Fibroblast of skin of abdomen (primary cell): ENCODE results near the gene BCAR1.
"Not testable (repeated sequence)": the region's sequence is repeated elsewhere in the genome, so short reads cannot be mapped to it uniquely, and the experiment has no call there.

Source experiments
- DNase-seq: peaks from one replicate; pipeline ENCODE4 v3.0.0-alpha.2; 2013

BCAR1 gene

DNA sequence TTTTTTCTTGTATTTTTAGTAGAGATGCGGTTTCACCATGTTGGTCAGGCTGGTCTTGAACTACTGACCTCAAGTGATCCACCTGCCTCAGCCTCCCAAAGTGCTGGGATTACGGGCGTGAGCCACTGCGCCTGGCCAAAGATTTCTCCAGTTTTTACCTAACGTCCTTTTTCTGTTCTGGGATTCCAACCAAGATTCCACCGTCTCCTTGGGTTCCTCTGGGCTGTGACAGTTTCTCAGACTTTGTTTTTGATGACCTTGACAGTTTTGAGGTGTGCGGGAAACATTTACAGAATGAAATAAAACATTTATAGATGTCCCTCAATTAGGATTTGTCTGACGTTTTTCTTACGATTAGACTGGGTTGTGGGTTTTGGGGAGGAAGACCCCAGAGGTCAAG lies 17.9 kb upstream of the BCAR1 start:
- not testable (repeated sequence) for DNase-seq

DNA sequence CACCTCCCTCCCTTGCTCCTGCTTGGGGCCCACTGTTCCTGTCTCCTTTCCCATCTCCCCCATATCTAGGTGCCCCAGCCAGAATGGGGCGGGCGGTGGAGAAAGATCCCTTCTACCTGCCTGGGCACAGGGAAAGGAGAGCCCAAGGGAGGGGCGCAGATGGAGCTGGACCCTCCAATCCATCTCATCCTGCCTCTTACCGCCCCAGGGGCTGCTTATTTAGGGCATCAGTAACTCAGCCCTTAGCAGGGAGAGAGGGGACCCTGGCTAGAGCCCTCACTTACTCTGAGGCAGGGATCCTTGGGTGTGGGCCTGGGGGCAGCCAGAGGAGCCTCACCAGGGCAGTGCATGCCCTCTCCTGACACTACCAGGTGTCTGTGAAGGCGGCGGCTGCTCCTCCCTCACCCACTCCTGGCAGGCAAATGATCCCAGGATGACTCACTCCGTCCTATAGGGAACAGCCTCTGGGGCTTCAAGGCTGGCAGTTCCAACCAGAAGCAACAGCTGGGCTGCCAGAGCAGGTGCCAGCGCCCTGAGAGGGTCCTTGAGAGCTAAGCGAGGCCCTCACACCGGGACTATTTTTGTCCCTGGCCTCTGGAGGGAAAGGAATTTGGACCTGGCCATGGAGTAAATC lies 16.3 kb upstream of the BCAR1 start:
- DNase-seq, result no peak

DNA sequence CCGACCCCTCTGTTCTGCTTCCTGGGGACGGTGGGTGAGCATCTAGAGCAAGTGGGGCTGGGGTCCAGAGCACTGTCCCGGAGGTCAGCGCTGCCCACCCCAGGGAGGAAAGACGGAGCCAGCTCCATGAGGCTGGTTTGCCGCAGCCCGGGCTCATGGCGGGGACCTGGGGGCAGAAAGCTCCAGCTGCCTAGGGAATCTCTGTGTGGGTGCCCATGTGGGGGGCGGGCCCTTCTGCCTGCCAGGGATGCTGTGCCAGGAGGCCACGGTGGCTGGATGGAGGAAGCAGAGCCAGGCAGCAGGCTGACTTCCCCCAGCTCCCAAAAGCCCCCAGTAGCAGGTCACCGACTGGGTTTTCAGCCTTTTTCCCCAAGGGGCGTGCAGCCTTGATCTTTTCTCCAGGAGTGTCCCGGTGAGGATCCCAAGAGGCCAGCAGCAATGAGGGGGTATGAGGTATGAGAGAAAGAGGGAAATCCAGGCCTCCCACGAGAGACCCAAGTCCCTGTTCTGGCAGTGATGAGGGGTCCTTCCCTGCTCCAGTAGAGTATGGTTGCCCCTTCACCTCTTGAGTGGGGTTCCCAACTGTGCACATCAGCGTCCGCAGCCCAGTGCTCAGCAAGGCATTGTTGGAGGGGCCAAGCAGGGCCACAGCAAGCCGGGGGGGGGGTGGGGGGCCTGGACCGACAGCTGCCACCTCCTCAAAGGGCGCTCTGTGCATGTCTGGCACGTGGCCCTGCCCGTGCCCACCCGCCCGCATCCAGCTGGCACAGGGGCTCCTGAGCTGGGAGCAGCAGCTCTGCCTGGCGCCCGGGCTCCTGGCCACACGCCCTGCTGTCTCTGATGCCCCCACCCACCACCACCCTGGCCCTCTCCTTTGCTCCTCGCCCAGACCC lies 15.6 kb upstream of the BCAR1 start:
- no peak for DNase-seq

DNA sequence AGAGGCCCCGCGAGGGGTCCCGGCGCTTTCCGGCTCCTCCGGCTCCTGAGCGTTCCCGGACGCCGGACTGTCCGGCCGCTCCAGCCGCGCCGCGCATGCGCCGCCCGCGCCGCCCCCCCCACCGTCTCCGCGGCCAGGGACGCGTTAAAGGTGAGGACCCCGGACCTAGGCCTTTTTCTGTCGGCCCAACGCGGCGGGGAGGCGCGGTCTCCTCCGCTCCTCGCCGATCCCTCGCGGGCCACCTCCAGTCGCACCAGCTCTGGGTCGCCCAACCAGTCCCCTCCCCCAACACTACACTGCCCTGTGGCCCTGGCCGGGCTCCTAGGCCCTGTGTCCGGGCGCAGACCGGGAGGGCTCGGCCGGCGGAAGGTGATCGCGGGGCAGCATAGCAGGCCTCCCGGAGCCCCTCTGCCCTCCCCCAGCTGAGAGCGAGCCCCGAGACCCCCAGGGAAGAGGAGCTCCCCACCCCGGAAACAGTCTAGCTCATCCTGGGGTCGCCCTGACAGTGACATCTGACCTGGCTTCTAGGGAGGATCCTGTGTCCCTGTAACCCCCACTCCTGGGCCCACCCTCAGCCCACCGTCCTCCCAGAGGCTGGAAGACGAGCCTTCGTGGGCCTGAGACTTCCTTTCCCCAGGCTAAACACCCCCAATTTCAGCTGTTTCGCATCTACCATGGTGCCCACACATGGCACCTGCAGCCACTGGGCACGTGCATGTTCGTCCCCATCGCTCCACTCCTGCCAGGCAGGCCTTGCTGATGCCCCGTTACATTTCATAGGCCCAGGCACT lies 14.7 kb upstream of the BCAR1 start:
- DNase-seq, result peak; percentile 64

DNA sequence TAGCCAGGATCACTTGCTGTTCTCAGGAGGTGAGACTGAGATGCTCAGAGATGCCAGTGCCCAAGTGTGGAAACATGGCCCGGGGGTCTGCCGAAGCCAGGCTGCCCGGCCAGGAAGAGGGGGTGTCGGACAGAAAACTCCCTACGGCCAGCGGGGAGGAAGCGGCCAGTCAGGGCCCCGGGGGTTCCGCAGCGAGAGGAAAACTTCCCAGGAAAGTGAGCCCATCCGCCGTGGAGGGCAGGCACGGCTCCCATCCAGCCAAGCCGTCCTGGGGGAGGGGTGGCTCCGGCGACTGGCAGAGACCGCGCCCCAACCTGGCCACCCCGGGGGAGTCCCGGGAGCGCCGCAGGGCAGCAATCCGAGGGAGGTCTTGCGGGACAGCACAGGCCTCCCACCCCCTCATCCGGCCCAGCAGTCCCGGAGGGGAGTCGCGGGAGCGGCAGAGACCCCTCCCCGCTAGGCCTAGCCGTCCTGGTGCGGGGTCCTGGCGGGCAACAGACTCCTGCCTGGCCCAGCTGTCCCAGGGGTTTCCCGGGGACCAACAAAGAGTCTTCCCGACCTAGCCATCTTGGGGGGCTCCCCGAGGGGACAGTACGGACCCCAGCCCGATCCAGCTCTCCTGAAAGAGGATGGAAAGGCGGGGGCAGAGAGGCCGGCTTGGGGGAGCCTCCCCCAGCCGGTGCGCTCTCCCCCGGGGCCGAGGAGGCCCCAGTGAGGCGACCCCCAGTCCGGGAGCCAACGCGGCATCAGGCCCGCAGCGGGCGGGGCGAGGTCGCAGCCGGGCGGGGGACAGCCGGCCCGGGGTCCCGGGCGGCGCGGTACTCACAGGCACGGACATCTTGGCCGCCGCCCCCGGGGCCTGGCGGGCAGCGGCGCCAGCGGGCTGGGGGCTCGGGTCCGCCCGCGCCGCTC lies 13.8 kb upstream of the BCAR1 start:
- no peak for DNase-seq

DNA sequence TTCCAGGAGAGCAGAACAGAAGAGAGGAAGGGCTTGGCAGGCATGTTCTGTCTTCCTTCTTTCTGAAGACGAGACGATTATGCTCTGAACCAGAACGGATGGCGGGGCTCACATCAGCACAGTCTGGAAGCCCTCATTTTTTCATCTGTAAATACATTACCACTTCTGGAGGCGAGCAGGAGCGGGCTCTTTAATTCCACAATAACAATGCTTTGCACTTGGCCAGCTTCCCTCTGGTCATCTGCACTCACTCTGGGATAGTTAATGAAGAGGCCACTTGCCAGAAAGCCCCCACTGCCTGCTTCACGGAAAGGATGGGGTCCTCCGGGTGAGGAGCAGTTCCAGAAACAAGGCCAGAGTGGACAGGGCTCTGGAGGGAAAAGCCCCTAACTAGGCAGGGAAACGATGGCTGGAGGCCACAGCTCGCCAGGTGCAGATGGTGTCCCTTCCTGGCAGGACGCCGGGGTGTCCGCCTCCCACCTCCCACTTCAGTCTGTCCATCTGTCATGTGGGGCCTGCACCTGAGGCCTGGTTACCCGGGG lies 13.1 kb upstream of the BCAR1 start:
- DNase-seq, result no peak

DNA sequence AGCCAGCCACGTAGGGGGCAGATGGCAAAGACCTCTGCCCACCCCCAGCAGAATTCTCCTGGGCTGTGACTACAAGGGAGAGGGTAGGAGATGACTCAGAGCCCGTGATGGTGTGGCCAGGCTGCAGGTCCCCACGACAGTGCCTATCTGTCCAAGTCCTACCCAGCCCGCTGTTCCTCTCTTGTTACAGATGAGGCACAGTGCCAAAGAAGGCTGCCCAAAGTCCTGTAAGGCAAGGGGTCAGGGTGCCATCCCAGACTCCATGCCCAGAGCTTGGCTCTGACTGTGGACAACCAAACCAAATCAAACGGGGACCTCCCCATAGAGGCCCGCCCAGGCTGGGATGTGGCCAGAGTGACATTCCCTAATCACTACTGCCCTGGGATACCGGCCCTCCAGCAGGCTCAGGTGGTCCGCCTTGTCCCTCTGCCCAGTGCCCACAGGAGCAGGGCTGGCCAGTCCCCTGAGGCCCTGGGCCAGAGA lies 12.6 kb upstream of the BCAR1 start:
- DNase-seq, result no peak

DNA sequence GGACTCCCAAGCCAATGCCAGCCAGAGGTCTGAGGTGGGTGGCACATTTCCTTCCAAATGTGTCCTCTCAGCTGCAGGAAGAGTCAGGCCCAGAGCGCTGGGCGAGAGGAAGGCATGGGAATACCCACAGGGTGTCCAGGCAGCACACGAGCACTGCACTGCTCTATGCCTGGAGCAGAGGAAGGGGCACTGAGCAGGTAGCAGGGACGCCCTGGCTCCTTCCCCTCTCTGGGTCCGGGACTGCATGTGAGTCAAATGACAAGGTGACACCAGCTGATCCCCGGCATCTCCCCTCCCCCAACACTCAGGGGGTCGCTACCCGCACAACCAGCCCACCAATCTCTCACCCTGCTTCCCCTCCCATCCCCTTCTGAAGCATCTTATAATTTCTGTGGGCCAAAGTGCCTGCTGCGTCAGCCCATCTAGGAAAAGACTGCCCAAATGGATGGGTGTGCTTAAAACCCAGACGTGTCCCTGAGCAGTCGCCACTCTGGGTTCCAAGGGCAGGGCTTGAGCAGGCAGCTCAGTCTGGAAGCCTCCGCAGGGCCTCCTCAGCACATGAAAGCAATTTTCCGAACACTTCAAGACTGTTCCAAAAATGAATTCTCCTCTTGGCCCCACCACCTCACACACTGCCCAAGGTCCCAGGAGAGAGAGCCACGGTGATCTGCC lies 12.0 kb upstream of the BCAR1 start:
- no peak for DNase-seq

DNA sequence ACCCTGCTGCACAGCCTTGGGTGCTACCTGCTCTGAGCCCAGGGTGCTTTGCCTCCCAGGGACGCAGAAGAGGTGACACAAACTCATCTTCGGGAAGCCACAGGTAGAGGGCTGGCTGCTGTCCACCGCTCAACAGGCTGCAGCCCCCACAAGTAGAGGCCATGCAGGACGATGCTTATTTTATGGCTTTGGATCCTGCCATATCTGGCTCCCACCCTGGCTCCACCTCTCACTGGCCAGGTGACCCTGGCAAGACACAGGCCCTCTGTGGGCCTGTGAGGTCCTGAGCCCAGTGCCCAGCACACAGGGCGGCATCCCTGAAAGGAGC lies 11.3 kb upstream of the BCAR1 start:
- no peak for DNase-seq

DNA sequence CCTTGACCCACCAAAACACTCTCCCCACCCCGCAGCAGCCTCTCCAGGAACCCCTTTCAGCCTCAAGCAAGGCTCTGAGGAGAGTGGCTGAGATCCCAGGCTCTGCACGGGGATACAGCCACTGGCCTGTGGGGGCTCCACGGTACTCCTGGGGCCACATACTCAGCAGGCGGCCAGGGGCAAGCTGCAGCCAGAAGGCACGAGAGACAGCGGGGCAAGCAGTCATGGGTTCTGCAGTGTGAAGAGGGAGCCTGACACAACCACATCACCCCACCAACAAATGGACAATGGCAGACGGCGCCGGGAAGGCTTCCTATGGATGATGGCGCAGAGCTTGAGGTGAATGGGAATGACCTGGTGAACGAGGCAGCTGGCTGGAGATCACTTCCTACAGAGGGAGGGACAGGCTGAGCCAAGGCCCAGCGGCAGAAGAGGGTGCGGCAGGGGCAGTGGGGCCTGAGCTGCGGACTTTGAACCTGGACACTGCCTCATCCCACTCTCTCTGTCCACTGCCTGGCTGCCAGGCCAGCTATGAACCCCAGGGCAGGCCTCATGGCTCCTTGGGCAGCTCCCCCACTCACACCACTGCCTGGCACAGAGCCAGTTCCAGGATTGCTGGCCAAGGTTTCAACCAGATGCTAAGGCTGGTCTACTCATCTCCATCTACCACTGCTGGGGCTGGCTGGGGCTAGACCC lies 10.8 kb upstream of the BCAR1 start:
- no peak for DNase-seq

DNA sequence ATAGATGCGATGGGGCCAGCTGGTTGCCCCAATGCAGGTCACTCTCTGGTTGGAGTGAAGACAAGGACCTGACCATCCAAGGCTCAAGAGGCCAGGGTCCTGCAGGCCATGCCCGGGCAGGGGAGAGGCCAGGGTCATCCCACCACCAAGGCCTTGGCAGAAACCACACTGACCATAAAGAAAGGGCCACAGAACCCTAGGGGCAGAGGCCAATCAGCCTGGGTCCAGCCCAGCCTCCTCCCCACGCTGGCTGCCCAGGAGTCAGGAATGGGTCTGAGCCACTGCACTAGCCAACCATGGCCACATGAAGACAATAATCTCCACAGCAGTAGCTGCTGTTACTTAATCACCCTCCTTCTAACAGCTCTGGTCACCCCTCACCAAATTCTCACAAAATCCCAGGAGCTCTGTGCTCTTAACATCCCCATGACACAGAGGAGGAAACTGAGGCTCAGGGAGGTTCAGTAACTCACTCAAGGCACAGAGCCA lies 10.2 kb upstream of the BCAR1 start:
- no peak for DNase-seq

DNA sequence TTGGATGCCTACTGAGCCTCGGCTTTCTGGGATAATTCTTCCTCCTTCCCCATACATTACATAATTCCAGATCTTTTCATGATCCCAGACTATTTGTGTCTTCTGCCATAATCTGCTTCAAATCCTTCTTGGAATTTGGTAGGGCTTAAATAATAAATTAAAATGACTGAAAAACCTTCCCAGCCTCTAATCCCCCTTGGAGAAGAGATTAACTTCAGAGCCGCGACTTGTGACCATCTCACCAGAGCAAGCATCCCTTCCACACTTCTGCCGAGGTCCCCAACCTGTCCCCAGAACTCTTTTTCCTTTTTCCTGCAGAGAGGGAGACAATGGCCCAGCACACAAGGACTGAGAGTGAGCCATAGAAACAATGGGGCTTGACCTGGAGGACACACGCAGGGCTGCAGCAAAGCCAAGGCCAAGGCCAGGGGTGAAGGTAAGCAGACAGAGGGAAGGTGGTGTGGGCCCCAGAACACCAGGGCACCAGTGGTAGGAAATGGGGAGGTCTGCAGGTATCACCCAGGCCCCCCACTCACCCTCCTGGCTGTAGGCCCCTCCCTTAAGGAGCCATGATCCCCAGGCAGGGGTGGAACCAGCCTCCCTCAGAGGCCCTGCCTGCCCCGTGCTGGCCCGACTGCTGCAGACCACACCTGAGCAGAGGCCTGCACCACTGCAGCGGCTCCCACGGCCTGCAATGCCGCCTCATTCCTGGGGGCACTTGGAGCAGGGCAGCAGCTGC lies 9.6 kb upstream of the BCAR1 start:
- no peak for DNase-seq

DNA sequence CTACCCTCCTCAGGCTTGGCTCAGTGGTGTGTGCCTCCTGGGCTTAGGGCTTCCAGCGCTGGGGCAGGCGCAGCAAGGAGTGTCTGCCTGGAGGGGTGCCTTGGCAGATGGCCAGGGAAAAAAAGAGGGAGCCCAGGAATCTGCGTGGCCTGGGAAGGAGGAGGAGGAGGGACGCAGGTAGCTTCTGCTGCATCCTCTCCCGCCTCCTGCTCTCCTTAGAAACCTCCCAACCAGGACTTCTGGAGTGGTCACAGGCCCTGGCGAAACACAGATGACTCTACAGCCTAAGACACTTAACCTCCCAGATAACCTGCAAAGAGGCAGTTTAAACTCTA lies 7.3 kb upstream of the BCAR1 start:
- no peak for DNase-seq

DNA sequence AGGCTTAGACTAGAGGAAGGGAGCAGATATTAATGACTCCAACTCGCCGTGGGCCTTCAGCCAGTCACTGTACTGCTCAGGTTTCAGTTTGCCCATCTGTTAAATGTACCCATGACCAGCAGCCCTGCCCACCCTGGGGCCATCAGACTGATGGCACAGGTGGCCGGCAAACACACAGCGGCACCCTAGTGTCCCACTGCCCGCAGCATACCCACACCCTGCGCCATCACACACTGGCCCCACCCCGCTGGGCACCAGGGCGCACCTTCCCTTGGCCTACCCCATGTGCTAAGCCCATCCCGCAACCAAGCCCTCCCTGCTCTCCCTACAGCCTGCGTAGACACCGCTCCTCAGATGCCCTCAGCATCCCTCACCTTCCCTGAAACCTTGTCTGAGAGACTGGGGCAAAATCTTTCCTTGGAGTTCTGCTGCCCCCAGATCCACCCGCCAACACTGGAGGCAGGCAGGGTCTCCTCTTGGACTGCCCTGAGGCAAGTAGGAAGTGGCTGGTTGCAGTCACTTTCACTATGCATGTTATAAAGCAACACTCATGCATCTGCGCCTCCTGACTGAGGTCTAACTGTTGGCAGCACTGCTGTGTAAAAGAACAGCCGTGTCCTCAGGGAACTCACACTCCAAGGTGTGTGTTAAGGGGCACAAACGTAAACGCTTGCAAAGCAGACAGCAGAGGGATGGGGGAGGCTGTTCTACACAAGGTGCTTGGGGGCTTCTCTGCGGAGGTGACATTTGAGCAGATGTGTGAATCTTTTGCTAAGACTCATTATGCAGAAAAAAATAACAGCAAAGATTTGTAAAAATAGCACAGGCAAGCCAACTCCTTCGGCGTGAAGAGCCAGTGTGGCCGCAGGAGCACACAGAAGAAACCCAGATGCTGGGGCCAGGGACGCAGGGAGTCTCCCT lies 6.7 kb upstream of the BCAR1 start:
- no peak for DNase-seq

DNA sequence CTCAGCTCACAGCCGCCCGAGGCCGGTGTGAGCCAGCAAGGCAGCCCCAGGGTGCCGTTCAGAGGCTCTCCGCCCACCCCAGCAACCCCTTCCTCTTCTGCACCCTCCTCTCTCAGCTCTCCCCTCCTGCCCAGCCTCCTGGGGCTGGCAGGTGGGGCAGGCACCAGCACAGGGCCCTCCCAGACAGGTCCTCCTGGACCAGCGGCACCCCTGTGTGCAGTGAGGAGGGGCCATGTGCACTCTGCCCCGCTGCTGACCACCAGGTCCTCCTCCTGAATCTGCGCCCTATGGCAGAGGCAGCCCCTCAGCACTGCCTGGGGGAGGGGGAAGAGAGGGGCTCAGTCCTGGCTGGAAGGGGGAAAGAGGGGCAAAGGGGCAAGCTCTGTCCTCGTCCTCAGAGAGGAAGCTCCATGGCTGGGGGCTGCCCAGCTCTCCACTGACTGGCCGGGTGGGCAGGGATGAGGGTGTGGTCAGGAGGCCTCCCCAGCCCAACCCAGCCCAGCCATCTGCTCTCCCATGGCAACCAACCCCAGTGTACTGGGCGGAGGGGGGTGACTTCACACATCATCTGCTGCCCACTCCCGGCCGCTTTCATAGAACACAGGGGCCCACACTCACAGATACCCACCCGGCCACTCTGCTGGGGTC lies 5.4 kb upstream of the BCAR1 start:
- DNase-seq, result peak; percentile 32

DNA sequence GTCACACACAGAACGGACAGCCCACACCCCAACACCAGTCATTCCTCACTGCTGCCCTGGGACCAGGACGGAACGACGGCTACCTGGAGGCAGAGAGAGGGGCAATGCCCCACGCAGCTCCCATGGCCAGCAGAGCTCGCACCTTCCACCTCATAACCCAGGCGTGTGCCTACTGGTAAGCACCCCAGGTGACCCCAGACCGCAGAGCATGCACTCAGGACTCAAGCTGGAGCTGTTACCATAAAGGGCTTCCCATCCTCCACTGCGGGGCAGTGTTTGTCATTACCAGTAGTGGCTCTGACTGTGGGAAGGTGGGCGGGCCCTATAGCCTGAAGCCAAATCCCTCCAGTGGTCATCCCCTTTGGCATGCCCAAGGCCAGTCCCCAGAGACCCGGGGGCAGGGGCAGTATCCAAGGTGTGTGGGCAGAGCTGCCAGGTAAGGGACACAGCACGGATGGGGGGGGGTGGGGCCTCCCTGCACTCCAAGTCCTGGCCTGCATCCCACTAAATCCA lies 4.7 kb upstream of the BCAR1 start:
- no peak for DNase-seq

DNA sequence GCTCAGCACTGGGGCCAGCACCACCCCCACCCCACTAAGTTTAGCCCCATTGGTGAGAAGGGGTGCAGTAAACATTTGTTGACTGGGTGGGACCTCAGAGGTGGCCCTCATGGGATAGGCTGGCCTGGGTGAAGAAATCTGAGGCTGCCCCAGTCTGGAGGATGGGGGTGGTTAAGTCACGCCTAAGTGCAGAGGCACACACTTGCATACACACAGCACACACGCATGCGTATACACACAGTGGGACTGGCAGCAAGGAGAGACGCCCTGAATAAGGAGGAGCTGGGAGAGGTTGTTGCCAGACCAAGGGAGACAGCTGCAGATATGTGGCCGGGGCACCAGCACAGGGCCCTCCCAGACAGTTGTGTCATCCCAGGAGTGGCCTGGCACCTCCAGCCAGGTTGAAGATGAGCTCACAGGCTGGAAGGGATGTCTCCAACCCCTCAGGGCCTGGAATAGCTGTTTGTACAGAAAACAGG lies 3.0 kb upstream of the BCAR1 start:
- peak; percentile 68 for DNase-seq
